GM18520 (cell line): ENCODE data around the gene PPP1R14B.

Experiments used
- ATAC-seq: cut with Tn5 transposase; IDR thresholded peaks from one replicate; pipeline ENCODE4 v1.9.1; 2021; ENCODE audit not compliant: unreplicated experiment

The PPP1R14B gene

GRCh38 chr11:64246871-64247728 lies at the start of gene PPP1R14B:
Gene PPP1R14B (minus strand): TSS chr11:64246943. CDS start chr11:64246673, 270 bp downstream.
- ATAC-seq: no peak

GRCh38 chr11:64296236-64296635 lies 49.5 kb upstream of the PPP1R14B start:
- ATAC-seq: no peak

GRCh38 chr11:64295760-64296159 lies 49.0 kb upstream of the PPP1R14B start:
- ATAC-seq: no peak

- no peak for ATAC-seq
Measured at GRCh38 chr11:64294774-64295173, 48.0 kb upstream of the PPP1R14B start.

- no peak for ATAC-seq
Measured at GRCh38 chr11:64292460-64293254, 45.9 kb upstream of the PPP1R14B start.

GRCh38 chr11:64291752-64292459 lies 45.2 kb upstream of the PPP1R14B start:
- no peak for ATAC-seq

GRCh38 chr11:64291262-64291751 lies 44.6 kb upstream of the PPP1R14B start, which contains the start of gene KCNK4:
Gene KCNK4 (plus strand): TSS chr11:64291302. CDS start chr11:64293019, 1,717 bp downstream.
- no peak for ATAC-seq

GRCh38 chr11:64290352-64291261 lies 43.9 kb upstream of the PPP1R14B start:
- no peak for ATAC-seq

- ATAC-seq: no peak
Measured at GRCh38 chr11:64289002-64289564, 42.3 kb upstream of the PPP1R14B start.

GRCh38 chr11:64288353-64288750 lies 41.6 kb upstream of the PPP1R14B start:
- ATAC-seq: no peak

- no peak for ATAC-seq
Measured at GRCh38 chr11:64287676-64288352, 41.1 kb upstream of the PPP1R14B start.

GRCh38 chr11:64286801-64287159 lies 40.0 kb upstream of the PPP1R14B start:
- ATAC-seq: no peak

- no peak for ATAC-seq
Measured at GRCh38 chr11:64285885-64286800, 39.4 kb upstream of the PPP1R14B start.

- peak; percentile 61 for ATAC-seq
Measured at GRCh38 chr11:64284962-64285884, 38.5 kb upstream of the PPP1R14B start, which contains the start of gene GPR137. Gene GPR137 (plus strand): TSS chr11:64285848. CDS start chr11:64286525, 677 bp downstream.

GRCh38 chr11:64284048-64284961 lies 37.6 kb upstream of the PPP1R14B start, which contains the start of gene BAD:
Gene BAD (minus strand): TSS chr11:64284665. CDS start chr11:64284368, 297 bp downstream.
- peak; percentile 58 for ATAC-seq

- no peak for ATAC-seq
Measured at GRCh38 chr11:64283092-64283491, 36.3 kb upstream of the PPP1R14B start.
